GM12878 (cell line): Measurements from ENCODE around the gene CCR2. TPM values are rescaled to one million over a fixed set of nuclear protein-coding genes. Genes with fewer than 3 reads are reported as not detected.
"Not testable (repeated sequence)": the region's sequence is repeated elsewhere in the genome, so short reads cannot be mapped to it uniquely, and the experiment has no call there.

Experiments
- ATAC-seq: fragments of 200-7000 bp; cut with Tn5 transposase; 3 replicates; pipeline ENCODE4 v1.9.1; 2020; ENCODE audit warnings: mild to moderate bottlenecking, moderate library complexity
- BruUV-seq: library from RNA; stranded (reverse); fragments of 400-500 nt; replicated peaks from 2 replicates; lab custom pipeline; 2021; lab: Mats Ljungman, UMichigan
- CTCF ChIA-PET: fragments of 300-600 bp; sonication (Branson Sonifier 250); formaldehyde crosslinking; extraction: SDS; loops from one replicate; lab custom pipeline; 2021; ENCODE audit warnings: inconsistent platforms; lab: Yijun Ruan, JAX
- POLR2A ChIA-PET: fragments of 350-600 bp; formaldehyde crosslinking; extraction: SDS; loops from one replicate; lab custom pipeline; 2021; ENCODE audit warnings: inconsistent platforms; lab: Charles Lee
- RAD21 ChIA-PET: fragments of 300-600 bp; sonication (Branson Sonifier 250); formaldehyde crosslinking; loops from one replicate; lab custom pipeline; 2023; ENCODE audit warnings: antibody characterized with exemption; ENCODE audit not compliant: unreplicated experiment; lab: Charles Lee
- SMC1A ChIA-PET: fragments of 300-600 bp; sonication (Branson Sonifier 250); formaldehyde crosslinking; loops from one replicate; lab custom pipeline; 2023; ENCODE audit not compliant: unreplicated experiment, uncharacterized antibody; lab: Charles Lee
- DNase-seq: peaks from one replicate; pipeline ENCODE4 v3.0.0-alpha.2; 2011; ENCODE audit warnings: low read depth, low spot score
- FAIRE-seq: peaks from 3 replicates; lab custom pipeline; 2011; peaks lifted over from hg19 to GRCh38; lab: Jason Lieb, UNC
- H2AFZ ChIP-seq: 2 replicates; pipeline ENCODE4 v1.6.0; 2011; ENCODE audit warnings: low read depth, low read length, control low read depth; ENCODE audit not compliant: control insufficient read depth
- H3K27ac ChIP-seq: 2 replicates; pipeline ENCODE4 v1.5.1; 2011; ENCODE audit warnings: control low read depth; ENCODE audit not compliant: control insufficient read depth, insufficient read depth
- H3K27me3 ChIP-seq, 2 experiments: replicated peaks in 1 of 2; 2 replicates each; pipeline versions ENCODE4 v1.6.0 to v1.6.1; 2011; ENCODE audit warnings: low read length in 1 of 2; ENCODE audit not compliant: control insufficient read depth in 2 of 2, insufficient read depth in 2 of 2
- H3K36me3 ChIP-seq, 2 experiments: 2 replicates each; pipeline ENCODE4 v1.5.1; 2011; ENCODE audit warnings: low read length in 1 of 2; ENCODE audit not compliant: control insufficient read depth in 2 of 2, insufficient read depth in 2 of 2
- H3K4me1 ChIP-seq: 2 replicates; pipeline ENCODE4 v1.6.1; 2011; ENCODE audit warnings: mild to moderate bottlenecking, low read length, moderate library complexity, mixed read lengths; ENCODE audit not compliant: control insufficient read depth, insufficient read depth
- H3K4me2 ChIP-seq: 2 replicates; pipeline ENCODE4 v1.6.0; 2011; ENCODE audit warnings: control low read depth; ENCODE audit not compliant: control insufficient read depth, insufficient read depth
- H3K4me3 ChIP-seq: fragments of 200-600 bp; sonication (generic); 2 replicates; pipeline ENCODE4 v1.5.1; 2016
- H3K79me2 ChIP-seq: 2 replicates; pipeline ENCODE4 v1.6.0; 2011; ENCODE audit warnings: low read length; ENCODE audit not compliant: control insufficient read depth, insufficient read depth
- H3K9ac ChIP-seq: 2 replicates; pipeline ENCODE4 v1.8.0; 2011; ENCODE audit warnings: low read length, control low read depth, mixed read lengths; ENCODE audit not compliant: control insufficient read depth, insufficient read depth
- H3K9me3 ChIP-seq: replicated peaks from 3 replicates; pipeline ENCODE4 v1.5.1; 2011; ENCODE audit warnings: mild to moderate bottlenecking, low read length; ENCODE audit not compliant: control insufficient read depth, insufficient read depth
- H4K20me1 ChIP-seq: 2 replicates; pipeline ENCODE4 v1.6.0; 2011; ENCODE audit not compliant: control insufficient read depth, insufficient read depth
- EZH2 ChIP-seq: IDR thresholded peaks from 2 replicates; pipeline ENCODE4 v1.6.1; 2012; ENCODE audit warnings: low read depth, mild to moderate bottlenecking, control low read depth, inconsistent platforms, low read length, borderline replicate concordance; ENCODE audit not compliant: control insufficient read depth
- NR2C2 ChIP-seq: IDR thresholded peaks from 2 replicates; pipeline ENCODE4 v1.6.1; 2011; ENCODE audit warnings: borderline replicate concordance, low read depth; ENCODE audit not compliant: control insufficient read depth, insufficient read length
- REST ChIP-seq: IDR thresholded peaks from 2 replicates; pipeline ENCODE4 v1.6.1; 2012; ENCODE audit warnings: mild to moderate bottlenecking, low read depth, low read length
- YBX1 ChIP-seq: fragments of 450-650 bp; IDR thresholded peaks from 2 replicates; pipeline ENCODE4 v1.6.1; 2016; ENCODE audit warnings: antibody characterized with exemption
- ZZZ3 ChIP-seq: IDR thresholded peaks from 2 replicates; pipeline ENCODE4 v1.6.1; 2011; ENCODE audit warnings: low read depth; ENCODE audit not compliant: control insufficient read depth, insufficient read length
- WGBS: methylation state at CpG from one replicate; pipeline ENCODE4 v1.1.6; 2016; ENCODE audit warnings: low lambda C conversion rate; ENCODE audit not compliant: insufficient replicate concordance, insufficient coverage; ENCODE audit errors: missing lambda C conversion rate; 5-methylcytosine and 5-hydroxymethylcytosine counted together
- in situ Hi-C: fragments of 300-500 bp; cut with MboI; formaldehyde crosslinking; loops from 9 replicates; pipeline ENCODE4 v1.14.3; 2018; ENCODE audit warnings: mixed read lengths
- intact Hi-C: fragments of 100-400 bp; cut with micrococcal nuclease; formaldehyde crosslinking; loops from one replicate; pipeline ENCODE4 v1.14.2; 2022; ENCODE audit not compliant: unreplicated experiment
- polyA plus RNA-seq, 11 experiments: library from polyadenylated mRNA; depleted of rRNA in 4 of 11; unstranded in 6 of 11; stranded (reverse) in 5 of 11; fragments of >200 nt; fragmentation: Nextera tagmentation in 4 of 11; fragmentation: Illumina TruSeq in 1 of 11; extraction: Ambion mirVana in 4 of 11; extraction: Trizol in 1 of 11; gene quantifications; 1 replicate in 1 of 11; 2 replicates in 10 of 11; pipeline versions ENCODE4 v1.2.1 to v1.2.3, GENCODE V29; 2011 to 2016; ENCODE audit warnings: inconsistent platforms in 2 of 11, missing spikeins in 2 of 11, low read depth in 1 of 11
- total RNA-seq, 4 experiments: library from RNA; depleted of rRNA in 3 of 4; stranded (reverse); fragments of >200 nt in 3 of 4; fragmentation: Illumina TruSeq in 1 of 4; extraction: Trizol in 1 of 4; gene quantifications; 2 replicates each; pipeline versions ENCODE4 v1.2.1 to v1.2.3, GENCODE V29; 2013 to 2021

The CCR2 gene
- total and polyA plus RNA-seq, 10 of the 15 experiments (the other 5 are each of a cell fraction or from before 2014, with no cell fraction given): 1.9 to 4.7 (median 3.5) TPM; not detected in 1

- SMC1A ChIA-PET: interaction anchor here (1.1 kb wide), 1 partner anchor 11 kb away, joined by 3 read pairs; no protein-coding TSS in a partner anchor
- H3K4me3 ChIP-seq, in situ Hi-C loops, H2AFZ ChIP-seq, H3K4me2 ChIP-seq, H3K4me1 ChIP-seq, BruUV-seq, ATAC-seq, H3K9me3 ChIP-seq, H3K79me2 ChIP-seq, intact Hi-C loops, RAD21 ChIA-PET, DNase-seq, H4K20me1 ChIP-seq, H3K27me3 ChIP-seq, H3K9ac ChIP-seq, H3K36me3 ChIP-seq, H3K27ac ChIP-seq: not testable (repeated sequence)
- POLR2A ChIA-PET: interaction anchor here (0.6 kb wide), 1 partner anchor 394 kb away, joined by 5 read pairs; no protein-coding TSS in a partner anchor
- peak; percentile 35 for FAIRE-seq
- 95% methylated on average over 4 of the region's 4 CpGs for WGBS
- CTCF ChIA-PET: interaction anchor here (1.5 kb wide), 1 partner anchor 62 kb away, joined by 3 read pairs; no protein-coding TSS in a partner anchor
These were observed 34.9 kb downstream of the CCR2 start for GRCh38 chr3:46388847-46389246.

DNA sequence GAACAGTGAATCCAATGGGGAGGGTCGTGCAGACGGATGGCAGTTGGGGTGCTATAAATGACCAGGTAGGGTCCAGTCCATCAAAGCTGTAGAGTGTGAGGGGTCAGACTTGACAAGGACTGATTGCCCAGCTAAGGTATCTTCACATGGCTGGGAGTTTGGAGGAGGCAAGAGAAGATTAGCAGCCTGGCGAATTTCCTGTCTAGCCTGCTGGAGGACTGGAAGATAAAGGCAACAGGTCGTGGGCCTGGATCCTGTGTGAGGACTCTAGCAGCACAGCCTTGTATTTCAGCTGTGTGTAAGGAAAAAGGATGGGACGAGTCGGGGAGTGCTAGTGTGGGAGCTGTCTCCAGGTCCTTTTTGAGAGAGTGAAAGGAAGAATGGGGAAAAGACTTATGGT is 35.4 kb downstream of the CCR2 start:
- no peak for DNase-seq
- Histone ChIP-seq H3K27ac (no peak overlapping the region), H3K4me3 (no peak overlapping the region), H3K4me1 (peaks cover 9% of the 10 kb centered on the region), H3K36me3 (no peaks in the 10 kb centered on the region), H4K20me1 (no peaks in the 10 kb centered on the region), H3K9ac (no peak overlapping the region), H3K9me3 (peaks cover 4% of the 10 kb centered on the region; the same call in 2 of the 3 replicates), H3K79me2 (no peaks in the 10 kb centered on the region), H3K4me2 (no peak overlapping the region), H2AFZ (no peak overlapping the region), H3K27me3 (no peaks in the 10 kb centered on the region; a peak in 1 of 4 replicates)
- ATAC-seq: no peak
- TF ChIP-seq REST (no peak), ZZZ3 (no peak), EZH2 (no peak), YBX1 (no peak), NR2C2 (no peak)
- 51% methylated on average over 6 of the region's 6 CpGs for WGBS
- no peak for FAIRE-seq
- ChIA-PET SMC1A (interaction anchor here (1.1 kb wide), 1 partner anchor 12 kb away, joined by 3 read pairs; no protein-coding TSS in a partner anchor), CTCF (interaction anchor here (1.5 kb wide), 1 partner anchor 61 kb away, joined by 3 read pairs; no protein-coding TSS in a partner anchor), RAD21 (no interaction called here), POLR2A (interaction anchor here (0.6 kb wide), 1 partner anchor 393 kb away, joined by 5 read pairs; no protein-coding TSS in a partner anchor)
- BruUV-seq: no TSS peak
- intact Hi-C loops (no loop called here), in situ Hi-C loops (no loop called here)

GRCh38 chr3:46391526-46391925 is 37.6 kb downstream of the CCR2 start:
- RAD21 ChIA-PET, H3K4me3 ChIP-seq, H3K79me2 ChIP-seq, H3K36me3 ChIP-seq, DNase-seq, H4K20me1 ChIP-seq, POLR2A ChIA-PET, in situ Hi-C loops, H3K27me3 ChIP-seq, ATAC-seq, H3K9me3 ChIP-seq, H3K27ac ChIP-seq, FAIRE-seq, H3K9ac ChIP-seq, H3K4me2 ChIP-seq, intact Hi-C loops, H2AFZ ChIP-seq, BruUV-seq: not testable (repeated sequence)
- 73% methylated on average over 3 of the region's 5 CpGs for WGBS
- CTCF ChIA-PET: interaction anchor here (0.8 kb wide), 1 partner anchor 176 kb away, joined by 3 read pairs; no protein-coding TSS in a partner anchor
- peaks cover 18% of the 10 kb centered on the region for H3K4me1 ChIP-seq
- SMC1A ChIA-PET: interaction anchor here (0.8 kb wide), 1 partner anchor 8 kb away, joined by 3 read pairs; no protein-coding TSS in a partner anchor
